ENCODE measurements around the gene CCDC32.
A peak's percentile ranks its signal among the peaks of the same experiment; 100 is the strongest.

The CCDC32 gene

DNA sequence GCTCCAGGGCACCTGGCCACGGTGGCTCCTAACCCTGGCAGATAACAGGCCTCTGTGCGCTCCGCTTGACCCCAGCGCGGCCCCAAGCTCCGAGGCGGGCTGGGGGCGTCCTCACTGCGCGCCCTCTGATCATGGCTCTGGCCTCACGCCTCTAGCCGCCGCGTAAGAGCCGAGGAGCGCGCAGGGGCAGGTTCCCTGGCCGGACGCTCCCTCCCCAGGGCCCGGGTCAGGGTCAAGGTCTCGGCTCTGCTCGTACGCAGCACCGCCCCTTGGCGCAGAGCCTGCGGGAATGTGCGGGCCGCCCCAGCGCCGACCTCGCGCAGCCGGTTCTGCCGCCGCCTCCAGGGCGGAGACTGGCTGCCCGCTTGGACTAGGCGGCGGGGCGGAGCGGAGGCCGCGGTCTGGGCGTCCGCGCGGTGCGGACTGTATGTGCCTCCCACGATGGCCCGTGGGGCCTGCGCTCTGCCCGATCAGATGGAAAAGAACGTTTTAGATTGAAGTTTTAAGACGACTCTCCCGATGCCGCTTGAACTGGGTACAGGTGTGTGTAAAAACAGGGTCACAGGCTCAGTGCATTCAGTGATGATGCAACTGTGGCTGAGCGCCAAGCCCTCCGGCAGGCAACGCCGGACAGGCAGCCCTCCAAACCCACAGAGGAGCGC, 53.2 kb downstream of the CCDC32 start:
- no peak for DNase-seq

DNA sequence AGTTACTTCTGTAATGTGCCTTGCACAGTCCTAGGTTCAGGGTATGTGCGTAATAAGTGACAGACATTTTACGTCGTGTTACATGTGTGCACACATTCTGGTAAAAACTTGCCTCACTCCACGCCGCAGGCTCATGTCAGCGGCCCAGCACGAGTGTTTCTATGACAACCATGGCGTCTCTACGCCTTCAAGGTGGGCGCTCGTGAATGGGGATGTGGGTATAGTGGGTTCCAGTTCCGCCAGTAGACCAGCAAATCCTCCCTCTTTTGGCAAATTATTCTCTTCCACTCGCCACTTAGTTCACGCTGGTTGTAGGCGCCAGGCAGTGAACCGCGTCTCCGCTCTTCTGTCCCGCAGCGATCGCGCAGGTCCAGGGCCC, 53.8 kb downstream of the CCDC32 start:
- DNase-seq: no peak

DNA sequence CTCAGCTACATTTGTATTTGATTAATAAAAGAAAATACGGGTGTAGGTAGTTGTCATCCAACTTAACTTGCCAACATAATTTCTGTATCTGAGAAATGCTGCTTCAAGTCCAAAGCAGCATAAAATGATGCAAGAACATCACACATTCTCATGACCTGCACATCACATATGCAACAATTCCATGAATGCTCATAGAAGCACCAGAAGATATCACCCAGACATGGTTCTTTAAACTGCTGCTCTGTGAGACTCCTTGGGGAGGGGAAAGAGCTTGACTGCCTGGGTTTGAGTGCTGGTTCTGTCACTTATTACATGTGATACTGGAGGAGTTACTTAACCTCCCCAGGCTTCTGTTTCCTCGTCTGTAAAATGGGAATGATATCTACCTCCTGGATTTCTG, 54.6 kb downstream of the CCDC32 start:
- DNase-seq: no peak

DNA sequence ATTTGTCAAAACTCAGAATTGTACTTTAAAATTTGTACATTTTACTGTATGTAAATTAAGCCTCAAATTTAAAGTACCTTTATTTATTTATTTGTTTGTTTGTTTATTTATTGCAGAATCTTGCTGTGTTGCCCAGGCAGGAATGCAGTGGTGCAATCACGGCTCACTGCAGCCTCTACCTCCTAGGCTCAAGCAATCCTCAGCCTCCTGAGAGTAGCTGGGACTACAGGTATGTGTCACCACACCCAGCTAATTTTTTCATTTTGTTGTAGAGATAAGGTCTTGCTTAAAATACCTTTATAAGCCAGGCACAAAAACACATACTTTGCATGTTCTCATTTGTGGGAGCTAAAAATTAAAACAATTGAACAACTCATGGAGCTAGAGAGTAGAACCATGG, 56.6 kb downstream of the CCDC32 start:
- no peak for DNase-seq

DNA sequence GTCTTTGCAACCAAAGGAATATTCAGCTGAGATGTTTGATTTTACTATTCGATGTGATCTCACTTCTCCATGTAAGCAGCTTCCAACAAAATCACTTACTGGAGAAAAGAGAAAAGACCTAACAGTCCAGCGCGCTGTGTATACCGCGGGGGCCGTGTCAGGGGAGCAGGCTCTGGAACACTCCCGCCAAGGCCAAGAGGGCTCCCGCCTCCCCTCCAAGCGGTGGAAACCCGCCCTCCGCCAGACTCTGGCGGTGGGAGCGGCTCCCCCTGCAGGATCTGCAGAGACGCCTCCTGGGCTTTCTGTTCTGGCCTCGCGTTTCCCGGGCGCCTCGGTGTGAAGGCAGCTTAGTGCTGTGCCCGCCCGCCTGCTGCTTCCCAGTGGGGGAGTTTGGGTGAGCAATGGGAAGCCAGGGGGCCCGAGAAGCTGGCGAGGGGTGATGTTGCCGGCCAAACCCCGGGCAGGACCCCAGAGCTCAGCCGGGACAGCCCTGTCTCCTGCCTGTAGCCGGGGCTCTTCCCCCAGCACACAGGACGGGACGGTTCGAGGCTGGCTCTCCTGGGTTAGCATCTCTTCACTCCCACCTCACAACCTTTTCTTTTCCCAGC, 57.8 kb downstream of the CCDC32 start:
- DNase-seq: peak; percentile 55
